ENCODE results near the gene CEP350.
A peak's percentile ranks its signal among the peaks of the same experiment; 100 is the strongest.

CEP350 gene

DNA sequence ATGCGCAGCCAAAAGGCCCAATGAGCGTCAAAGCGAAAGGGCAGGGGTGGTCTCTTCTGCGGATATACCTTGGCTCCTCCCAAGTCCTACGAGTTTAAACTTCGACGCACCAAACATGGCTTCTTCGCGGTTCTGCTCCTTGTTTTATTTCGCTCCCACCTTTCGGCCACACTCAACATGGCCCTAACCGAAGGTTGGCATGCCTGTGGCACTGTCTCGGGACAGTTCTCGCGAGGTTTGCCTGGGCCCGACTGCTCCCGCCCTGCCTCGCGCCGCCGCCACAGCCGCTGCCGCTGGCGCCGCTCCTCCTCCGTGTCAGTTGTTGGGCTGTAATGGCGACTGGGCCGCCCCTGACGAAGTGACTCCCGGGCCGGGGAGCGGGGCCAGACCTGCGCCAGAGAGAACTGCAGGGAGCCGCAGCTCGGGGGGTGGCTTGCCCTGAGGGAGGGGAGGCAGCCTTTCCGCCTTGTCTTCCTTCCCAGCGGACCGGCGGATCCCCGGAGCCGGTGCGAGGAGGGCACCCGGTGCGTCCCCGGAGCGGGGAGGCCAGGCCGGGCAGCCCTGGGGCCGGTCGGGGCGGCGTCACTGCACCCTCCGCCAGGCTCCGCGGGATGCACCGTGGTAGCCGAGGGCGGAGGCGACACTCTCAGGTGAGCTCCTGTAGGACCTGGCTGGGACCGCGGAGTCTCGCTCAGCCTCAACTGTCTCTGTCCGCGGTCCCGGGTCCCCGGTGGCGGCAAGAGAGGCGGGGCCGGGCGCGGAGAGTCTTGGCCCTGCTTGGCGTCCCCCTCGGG is at the start of gene CEP350:
Gene CEP350 (plus strand): TSS at position 318 of the 794 bp plus-strand sequence. CDS start 31,372 bp downstream, outside the sequence.
- peaks cover 50% of the 10 kb centered on the region for H3K79me2 ChIP-seq (ENCODE audit: insufficient read depth, low read length)
- H3K27me3 ChIP-seq (ENCODE audit: insufficient read depth, low read length), result no peaks in the 10 kb centered on the region
- no peaks in the 10 kb centered on the region for H3F3A ChIP-seq (ENCODE audit: insufficient read depth, low read length)
- H3K4me3 ChIP-seq (ENCODE audit: low read depth, low read length, poor library complexity, severe bottlenecking), result peak within 1 kb of the TSS; percentile 84
- H3K36me3 ChIP-seq (ENCODE audit: insufficient read depth, low read length), result no peaks in the 10 kb centered on the region
- no peaks in the 10 kb centered on the region for H3K9me2 ChIP-seq (ENCODE audit: low read depth, low read length)
- H3K27ac ChIP-seq (ENCODE audit: low read depth, low read length, poor library complexity, severe bottlenecking), result peak within 1 kb of the TSS; percentile 82
- peak within 1 kb of the TSS; percentile 94 for H3K4me2 ChIP-seq (ENCODE audit: low read length)
- TF ChIP-seq EZH2 (IDR thresholded peaks at IDR 0.05; ENCODE audit: borderline replicate concordance, low read length), result no peak
- no peak for TF ChIP-seq CTCF (IDR thresholded peaks at IDR 0.05; ENCODE audit: low read length)
- no peaks in the 10 kb centered on the region for H3K9me3 ChIP-seq (ENCODE audit: low read length)
- peaks cover 47% of the 10 kb centered on the region for H3K4me1 ChIP-seq (ENCODE audit: insufficient read depth, low read length, severe bottlenecking)
- peak within 1 kb of the TSS; percentile 89 for H3K9ac ChIP-seq (ENCODE audit: low read length)
- peak within 1 kb of the TSS; percentile 30 for H2AFZ ChIP-seq (ENCODE audit: low read length)
- H4K20me1 ChIP-seq (ENCODE audit: insufficient read depth, low read length), result no peaks in the 10 kb centered on the region

- H3K27me3 ChIP-seq (ENCODE audit: insufficient read depth, low read length), result no peaks in the 10 kb centered on the region
Observed at GRCh38 chr1:179910934-179911333, 43.7 kb upstream of the CEP350 start.

DNA sequence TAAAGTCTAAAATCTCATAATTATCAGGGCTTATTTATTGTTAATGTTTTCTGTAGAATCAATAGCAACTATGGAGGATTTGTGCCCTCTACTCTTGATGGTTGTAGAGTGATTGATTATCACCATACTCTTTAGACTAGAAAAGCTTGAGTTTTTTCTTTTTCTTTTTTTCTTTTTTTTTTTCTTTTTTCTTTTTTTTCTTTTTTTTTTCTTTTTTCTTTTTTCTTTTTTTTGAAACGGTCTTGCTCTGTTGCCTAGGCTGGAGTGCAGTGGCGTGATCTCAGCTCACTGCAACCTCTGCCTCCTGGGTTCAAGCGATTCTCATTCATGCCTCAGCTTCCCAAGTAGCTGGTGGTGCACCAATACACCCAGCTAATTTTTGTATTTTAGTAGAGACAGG is 42.8 kb upstream of the CEP350 start:
- TF ChIP-seq EZH2 (IDR thresholded peaks at IDR 0.05; ENCODE audit: borderline replicate concordance, low read length), result no peak
- TF ChIP-seq CTCF (IDR thresholded peaks at IDR 0.05; ENCODE audit: low read length), result no peak
- Histone ChIP-seq H4K20me1 (ENCODE audit: insufficient read depth, low read length) (no peaks in the 10 kb centered on the region), H3K4me1 (ENCODE audit: insufficient read depth, low read length, severe bottlenecking) (no peaks in the 10 kb centered on the region), H3K27me3 (ENCODE audit: insufficient read depth, low read length) (no peaks in the 10 kb centered on the region), H3K4me2 (ENCODE audit: low read length) (no peak overlapping the region), H3K9me3 (ENCODE audit: low read length) (no peaks in the 10 kb centered on the region), H3K9ac (ENCODE audit: low read length) (no peak overlapping the region), H3K4me3 (ENCODE audit: low read depth, low read length, poor library complexity, severe bottlenecking) (no peak overlapping the region), H3K27ac (ENCODE audit: low read depth, low read length, poor library complexity, severe bottlenecking) (no peak overlapping the region), H3K36me3 (ENCODE audit: insufficient read depth, low read length) (peaks cover 31% of the 10 kb centered on the region), H3K79me2 (ENCODE audit: insufficient read depth, low read length) (no peaks in the 10 kb centered on the region), H3K9me2 (ENCODE audit: low read depth, low read length) (no peaks in the 10 kb centered on the region), H2AFZ (ENCODE audit: low read length) (no peak overlapping the region), H3F3A (ENCODE audit: insufficient read depth, low read length) (no peaks in the 10 kb centered on the region)

More at GRCh38 chr1:179910934-179911333, 43.7 kb upstream of the CEP350 start:
- H3F3A ChIP-seq (ENCODE audit: insufficient read depth, low read length), result no peaks in the 10 kb centered on the region
- no peak overlapping the region for H3K4me2 ChIP-seq (ENCODE audit: low read length)
- no peak overlapping the region for H3K9ac ChIP-seq (ENCODE audit: low read length)
- H3K79me2 ChIP-seq (ENCODE audit: insufficient read depth, low read length), result no peaks in the 10 kb centered on the region
- H3K4me3 ChIP-seq (ENCODE audit: low read depth, low read length, poor library complexity, severe bottlenecking), result no peak overlapping the region
- no peak overlapping the region for H2AFZ ChIP-seq (ENCODE audit: low read length)
- no peaks in the 10 kb centered on the region for H3K9me2 ChIP-seq (ENCODE audit: low read depth, low read length)
- no peaks in the 10 kb centered on the region for H3K9me3 ChIP-seq (ENCODE audit: low read length)
- H4K20me1 ChIP-seq (ENCODE audit: insufficient read depth, low read length), result no peaks in the 10 kb centered on the region
- H3K36me3 ChIP-seq (ENCODE audit: insufficient read depth, low read length), result peaks cover 36% of the 10 kb centered on the region
- no peak for TF ChIP-seq CTCF (IDR thresholded peaks at IDR 0.05; ENCODE audit: low read length)
- no peak for TF ChIP-seq EZH2 (IDR thresholded peaks at IDR 0.05; ENCODE audit: borderline replicate concordance, low read length)
- no peak overlapping the region for H3K27ac ChIP-seq (ENCODE audit: low read depth, low read length, poor library complexity, severe bottlenecking)
- no peaks in the 10 kb centered on the region for H3K4me1 ChIP-seq (ENCODE audit: insufficient read depth, low read length, severe bottlenecking)
